C4-2B (cell line): Measurements from ENCODE around the gene CDKN1A.
"Not testable (repeated sequence)": the region's sequence is repeated elsewhere in the genome, so short reads cannot be mapped to it uniquely, and the experiment has no call there.

Experiments
- ZFX ChIP-seq: fragments of 450-650 bp; IDR thresholded peaks from 2 replicates; pipeline ENCODE4 v1.6.1; 2017
- TF ChIP-seq, protein P1 (sequence below): fragments of 450-650 bp; conservative IDR thresholded peaks from 2 replicates; pipeline ENCODE4 v1.5.1; 2017; ENCODE audit warnings: mild to moderate bottlenecking

DNA sequence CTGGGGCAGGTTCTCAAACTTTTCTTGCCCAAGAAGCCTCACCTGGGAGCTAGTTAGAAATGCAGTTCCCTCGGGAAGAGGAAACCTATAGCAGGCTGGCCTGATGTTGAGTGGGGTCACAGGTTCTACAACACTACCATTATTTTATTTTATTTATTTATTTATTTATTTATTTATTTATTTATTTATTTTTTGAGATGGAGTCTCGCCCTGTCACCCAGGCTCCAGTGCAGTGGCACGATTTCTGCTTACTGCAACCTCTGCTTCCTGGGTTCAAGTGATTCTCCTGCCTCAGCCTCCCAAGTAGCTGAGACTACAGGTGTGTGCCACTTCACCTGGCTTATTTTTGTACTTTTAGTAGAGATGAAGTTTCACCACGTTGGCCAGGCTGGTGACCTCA is 45.5 kb downstream of the CDKN1A start:
- TF ChIP-seq, protein P1, sequence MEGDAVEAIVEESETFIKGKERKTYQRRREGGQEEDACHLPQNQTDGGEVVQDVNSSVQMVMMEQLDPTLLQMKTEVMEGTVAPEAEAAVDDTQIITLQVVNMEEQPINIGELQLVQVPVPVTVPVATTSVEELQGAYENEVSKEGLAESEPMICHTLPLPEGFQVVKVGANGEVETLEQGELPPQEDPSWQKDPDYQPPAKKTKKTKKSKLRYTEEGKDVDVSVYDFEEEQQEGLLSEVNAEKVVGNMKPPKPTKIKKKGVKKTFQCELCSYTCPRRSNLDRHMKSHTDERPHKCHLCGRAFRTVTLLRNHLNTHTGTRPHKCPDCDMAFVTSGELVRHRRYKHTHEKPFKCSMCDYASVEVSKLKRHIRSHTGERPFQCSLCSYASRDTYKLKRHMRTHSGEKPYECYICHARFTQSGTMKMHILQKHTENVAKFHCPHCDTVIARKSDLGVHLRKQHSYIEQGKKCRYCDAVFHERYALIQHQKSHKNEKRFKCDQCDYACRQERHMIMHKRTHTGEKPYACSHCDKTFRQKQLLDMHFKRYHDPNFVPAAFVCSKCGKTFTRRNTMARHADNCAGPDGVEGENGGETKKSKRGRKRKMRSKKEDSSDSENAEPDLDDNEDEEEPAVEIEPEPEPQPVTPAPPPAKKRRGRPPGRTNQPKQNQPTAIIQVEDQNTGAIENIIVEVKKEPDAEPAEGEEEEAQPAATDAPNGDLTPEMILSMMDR = not testable (repeated sequence)
- not testable (repeated sequence) for TF ChIP-seq ZFX
